DMS53 (cell line): Measurements from ENCODE around the gene SMS.

Experiments
- DNase-seq: peaks from one replicate; lab custom pipeline; 2025; lab: John Stamatoyannopoulos, UW

The SMS gene

DNA sequence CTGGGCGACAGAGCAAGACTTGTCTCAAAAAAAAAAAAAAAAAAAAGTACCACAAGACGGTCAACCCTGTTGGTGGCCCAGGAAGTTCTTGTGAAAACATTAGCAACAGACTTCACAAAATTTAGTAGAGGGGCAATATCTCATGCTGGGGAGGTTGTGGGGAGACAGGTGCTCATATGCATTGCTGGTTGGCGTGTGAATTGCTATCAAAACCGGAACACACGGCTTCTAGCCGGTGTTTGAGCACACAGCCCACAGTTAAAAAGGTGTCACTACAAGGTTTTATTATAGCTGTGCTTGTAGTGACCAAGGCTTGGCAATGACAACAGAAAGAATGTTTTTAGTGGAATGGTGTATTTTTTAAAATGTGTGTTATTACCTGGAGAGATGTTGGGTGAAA lies 41.8 kb downstream of the SMS start:
- no peak for DNase-seq

DNA sequence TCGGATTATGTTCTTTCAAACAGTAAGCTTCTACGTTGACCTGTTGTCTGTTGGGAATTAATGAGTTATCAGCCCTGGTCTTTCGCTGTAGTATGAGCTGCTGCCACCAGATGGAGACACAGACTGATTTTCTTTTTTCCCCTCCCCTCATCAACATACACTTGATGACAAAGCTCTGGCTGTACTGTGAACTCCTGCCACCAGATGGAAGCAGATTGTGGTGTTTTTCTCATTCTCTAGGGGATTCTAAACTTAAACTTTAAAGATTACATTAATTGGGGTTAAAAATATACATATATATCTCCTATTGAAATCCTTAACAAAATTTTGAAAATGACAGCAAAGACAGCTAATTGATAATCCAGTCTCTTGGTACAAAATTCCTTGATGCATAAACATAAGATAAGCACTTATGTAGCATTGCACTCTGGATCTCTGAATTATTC lies 44.8 kb downstream of the SMS start:
- peak; percentile 77 for DNase-seq

DNA sequence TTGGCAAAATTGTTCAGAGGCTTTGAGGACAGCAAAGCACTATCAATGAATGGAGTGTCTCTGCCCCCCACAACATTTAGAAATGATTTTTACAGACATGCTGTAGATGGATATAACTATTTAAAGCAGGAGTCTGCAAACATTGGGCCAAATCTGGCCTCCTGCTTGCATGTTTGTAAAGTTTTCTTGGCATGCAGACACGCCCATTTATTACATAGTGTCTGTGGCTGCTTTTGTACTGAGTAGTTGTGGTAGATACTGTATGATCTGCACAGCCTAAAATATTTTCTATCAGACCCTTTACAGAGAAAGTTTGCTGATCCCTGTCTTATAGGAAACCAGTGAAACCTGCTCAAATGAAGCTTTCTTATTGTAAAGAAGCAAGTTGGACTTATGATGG lies 46.1 kb downstream of the SMS start:
- DNase-seq = no peak

DNA sequence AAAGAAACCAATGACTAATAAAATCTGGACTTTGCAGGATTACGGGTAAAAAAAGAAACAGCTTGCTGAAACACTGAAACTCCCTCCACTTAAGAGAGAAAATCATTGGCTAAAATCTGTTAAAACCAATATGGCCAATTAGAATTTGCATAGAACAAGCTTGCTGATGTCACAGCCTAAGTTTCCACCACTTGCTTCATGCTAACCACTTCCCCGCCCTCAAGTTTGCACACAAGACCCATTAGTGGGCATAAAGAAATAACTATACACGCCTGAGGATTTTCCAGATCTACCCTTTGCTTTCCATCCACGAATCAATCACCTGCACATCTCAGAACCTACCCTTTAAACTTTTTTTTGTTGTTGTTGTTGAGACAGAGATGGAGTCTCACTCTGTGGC lies 48.9 kb downstream of the SMS start:
- DNase-seq = no peak

DNA sequence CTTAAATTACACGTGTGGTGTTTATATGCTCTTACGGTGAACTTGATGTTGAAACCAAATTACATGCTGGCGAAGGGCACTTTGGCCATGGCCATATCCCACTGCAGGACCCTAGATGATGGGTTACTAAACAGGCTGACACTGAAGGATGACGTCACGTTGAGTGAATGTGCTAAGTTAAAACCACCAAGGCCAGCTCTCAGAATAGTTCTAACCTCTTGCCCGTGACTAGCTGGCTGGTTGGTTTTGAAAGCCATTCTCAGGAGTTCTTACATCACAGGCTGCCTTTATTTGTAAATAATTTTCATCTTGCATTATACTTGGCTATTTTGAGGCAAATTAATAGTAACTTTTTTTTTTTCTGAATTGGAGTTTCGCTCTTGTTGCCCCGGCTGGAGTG lies 50.3 kb downstream of the SMS start:
- no peak for DNase-seq

DNA sequence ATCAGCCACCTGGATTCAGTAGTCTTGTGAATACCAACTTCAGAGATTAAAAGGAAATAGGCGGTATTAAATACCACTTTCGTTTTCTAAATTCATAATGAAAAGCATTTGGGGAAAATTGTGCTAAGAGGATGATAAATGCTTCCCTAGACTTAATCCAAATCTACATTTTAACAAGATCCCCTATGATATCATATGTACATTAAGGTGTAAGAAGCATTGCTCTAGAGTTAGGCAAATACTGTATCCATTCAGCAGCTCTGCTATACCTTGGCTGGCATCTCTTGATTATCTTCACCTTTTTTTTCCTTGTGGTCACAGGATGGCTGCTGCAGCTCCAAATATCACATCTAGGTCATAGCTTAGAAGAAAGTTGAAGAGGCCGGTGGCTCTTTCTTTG lies 51.0 kb downstream of the SMS start:
- no peak for DNase-seq

DNA sequence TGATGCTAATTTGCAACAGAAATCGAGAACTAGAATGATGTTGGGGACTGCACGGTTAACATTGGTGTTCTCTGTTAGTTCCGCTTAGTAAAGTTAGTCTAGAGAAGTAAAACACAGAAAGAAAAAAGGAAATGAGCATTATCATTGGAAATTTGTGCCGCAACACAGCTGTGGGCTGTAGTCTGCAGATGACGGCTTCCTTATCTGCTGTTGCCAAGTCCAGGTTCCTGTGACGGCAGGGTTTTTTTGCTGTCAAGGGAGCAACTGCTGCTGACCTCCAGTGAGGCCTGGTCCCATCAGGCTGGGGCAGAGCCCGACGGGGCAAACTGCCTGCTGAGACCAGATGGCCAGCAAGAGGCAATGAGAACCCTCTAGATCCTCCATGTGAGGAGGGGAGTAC lies 52.8 kb downstream of the SMS start:
- DNase-seq = no peak

DNA sequence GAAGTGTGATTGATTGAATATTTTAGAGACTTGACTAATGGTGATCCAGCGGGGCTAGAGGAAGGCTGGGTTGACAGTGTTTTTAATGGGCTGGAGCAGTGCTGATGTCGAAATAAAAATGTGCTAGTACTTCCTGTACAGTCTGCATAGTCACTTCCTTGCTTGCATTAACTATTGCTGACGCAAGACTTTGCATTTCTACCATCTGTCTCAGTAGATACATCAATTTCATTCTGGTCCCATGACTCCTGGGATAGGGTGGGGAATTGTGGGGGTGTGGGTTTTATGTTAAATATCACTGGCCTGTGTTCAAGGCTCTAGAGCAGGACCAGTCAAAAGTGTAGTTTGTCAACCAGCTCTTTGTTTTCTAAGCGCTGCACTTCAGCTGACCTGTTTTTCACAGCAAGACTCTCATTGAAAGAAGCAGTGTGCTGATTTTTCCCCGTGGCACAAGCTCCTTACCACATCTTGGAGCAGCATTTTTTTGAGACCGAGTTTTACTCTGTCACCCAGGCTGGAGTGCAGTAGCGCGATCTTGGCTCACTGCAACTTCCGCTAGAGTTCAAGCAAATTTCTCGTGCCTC lies 56.5 kb downstream of the SMS start:
- no peak for DNase-seq

DNA sequence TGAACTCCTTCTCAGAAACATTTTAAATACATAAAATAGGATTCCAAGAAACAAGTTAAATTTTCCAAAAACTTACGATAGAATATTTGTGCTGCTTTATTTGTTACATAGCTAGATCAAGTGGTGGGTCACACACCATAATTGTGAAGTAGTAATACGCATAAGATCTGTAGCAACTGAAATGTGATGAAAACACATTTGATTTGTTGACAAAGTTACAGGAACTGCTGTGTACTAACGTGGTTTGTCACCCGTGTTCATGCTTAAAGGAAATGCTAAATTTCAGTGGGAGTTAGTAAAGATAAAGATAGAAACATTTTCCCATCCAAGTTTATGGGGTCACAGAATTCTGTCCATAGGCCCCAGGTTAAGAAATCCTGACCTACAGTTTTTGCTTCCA lies 57.5 kb downstream of the SMS start:
- DNase-seq = no peak

DNA sequence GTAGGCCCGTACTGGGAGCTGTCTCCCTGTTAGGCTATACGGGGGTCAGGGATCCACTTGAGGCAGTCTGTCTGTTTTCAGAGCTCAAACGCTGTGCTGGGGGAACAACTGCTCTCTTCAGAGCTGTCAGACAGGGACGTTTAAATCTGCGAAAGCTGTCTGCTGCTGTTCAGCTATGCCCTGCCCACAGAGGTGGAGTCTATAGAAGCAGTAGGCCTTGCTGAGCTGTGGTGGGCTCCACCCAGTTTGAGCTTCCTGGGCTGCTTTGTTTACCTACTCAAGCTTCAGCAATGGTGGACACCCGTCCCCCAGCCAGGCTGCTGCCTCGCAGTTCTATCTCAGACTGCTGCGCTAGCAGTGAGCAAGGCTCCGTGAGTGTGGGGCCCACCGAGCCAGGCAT lies 64.4 kb downstream of the SMS start:
- DNase-seq = no peak

DNA sequence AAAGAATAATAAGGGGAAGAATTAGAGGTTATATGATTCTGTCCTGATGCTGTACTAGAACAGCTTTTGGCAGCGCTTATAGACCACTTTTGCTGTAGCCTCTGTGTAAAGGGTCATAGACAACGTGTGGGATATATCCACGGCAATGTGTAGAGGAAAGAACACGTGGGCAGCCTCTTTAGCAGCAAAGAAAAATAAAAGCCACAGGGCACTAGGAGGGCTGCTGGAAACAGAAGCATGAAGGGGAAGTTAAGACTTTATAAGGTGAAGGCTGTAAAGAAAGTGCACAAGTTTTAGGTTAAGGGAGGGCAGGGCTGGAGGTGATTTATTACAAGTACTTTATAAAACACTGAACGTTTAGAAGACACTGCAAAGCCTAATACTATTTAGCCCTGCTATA lies 71.5 kb downstream of the SMS start:
- no peak for DNase-seq

DNA sequence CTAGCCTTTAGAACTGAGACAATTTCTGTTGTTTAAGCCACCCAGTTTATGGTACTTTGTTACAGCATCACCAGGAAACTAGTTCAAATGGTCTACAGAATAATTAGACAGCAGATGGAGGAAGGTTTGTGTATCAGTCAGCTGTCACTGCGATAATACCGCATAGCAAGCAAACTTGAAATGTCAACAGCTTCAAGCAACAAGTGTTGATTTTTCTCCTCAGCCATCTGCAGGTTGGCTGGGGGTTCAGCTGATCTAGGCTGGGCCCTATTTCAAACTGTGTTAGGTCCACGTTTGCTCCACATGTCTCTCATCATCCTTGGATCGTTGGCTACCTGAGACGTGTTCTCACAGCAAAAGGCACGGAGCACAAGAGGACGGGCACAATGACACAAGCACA lies 72.4 kb downstream of the SMS start:
- peak; percentile 56 for DNase-seq

DNA sequence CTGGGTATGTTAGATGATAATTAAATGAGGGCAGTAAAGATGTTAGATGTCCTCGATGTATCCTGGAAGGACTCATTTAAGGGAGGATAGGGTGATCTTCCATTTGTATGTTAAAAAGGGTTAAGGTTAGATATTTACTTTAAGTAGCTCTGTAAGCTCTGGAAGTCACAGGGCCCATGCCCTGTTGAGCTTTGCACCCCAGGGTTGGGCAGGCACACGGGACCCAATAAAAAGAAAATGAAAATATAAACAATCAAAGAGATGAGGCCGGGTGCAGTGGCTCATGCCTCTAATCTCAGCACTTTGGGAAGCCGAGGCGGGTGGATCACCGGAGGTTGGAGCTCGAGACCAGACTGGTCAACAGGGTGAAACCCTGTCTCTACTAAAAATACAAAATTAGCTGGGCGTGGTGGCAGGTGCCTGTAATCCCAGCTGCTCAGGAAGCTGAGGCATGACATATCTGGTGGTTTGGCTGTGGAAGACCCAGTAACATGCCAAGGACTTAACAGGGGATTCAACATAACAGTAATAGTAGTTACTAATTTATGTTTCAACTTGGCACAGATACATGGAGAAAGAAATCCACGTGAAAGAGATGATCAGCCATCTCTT lies 74.7 kb downstream of the SMS start:
- DNase-seq = no peak

DNA sequence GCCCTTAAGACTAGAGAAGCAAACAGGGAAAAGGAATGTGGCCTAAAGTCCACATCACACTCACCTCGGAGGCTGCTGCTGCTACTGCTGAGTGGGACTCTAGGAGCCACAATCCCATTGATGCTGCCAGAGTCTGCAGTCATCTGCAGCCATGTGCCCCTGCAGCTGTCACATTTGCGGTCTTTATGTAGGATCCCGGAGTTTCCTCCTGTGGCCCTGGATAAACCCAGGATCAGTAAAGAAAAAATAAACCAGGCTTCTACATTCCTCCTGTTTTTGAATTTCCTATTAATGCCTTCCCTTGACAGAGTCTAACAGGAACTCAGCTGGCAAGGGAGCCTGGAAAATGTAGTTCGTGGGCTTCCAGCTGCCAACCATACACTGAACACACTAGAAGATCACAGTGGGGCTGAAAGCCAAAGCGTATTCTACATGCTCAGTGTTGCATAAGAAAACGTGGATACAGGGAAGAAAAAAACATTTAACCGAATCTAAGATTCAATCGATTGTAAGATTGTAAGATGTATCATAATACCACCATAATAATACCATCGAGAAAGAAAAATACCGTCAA lies 81.3 kb downstream of the SMS start:
- DNase-seq = no peak

DNA sequence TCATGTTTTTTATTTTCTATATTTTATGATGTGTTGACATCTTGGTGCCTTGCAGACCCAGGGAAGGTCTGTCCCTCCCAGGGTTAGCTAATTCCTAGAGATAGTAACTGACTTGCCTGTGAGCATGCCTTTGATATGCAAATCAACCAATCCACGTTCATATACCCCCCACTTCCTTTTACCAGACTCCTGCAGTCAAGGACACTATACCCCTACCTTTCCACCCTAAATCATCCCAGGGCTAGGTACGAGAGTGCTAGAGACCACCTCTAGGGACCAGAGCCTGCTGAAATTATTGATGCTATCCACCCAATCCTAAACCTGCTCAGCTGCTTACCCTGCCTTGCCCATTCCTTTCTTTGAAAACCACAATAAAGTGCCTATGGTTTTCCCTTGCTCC lies 84.1 kb downstream of the SMS start:
- no peak for DNase-seq

DNA sequence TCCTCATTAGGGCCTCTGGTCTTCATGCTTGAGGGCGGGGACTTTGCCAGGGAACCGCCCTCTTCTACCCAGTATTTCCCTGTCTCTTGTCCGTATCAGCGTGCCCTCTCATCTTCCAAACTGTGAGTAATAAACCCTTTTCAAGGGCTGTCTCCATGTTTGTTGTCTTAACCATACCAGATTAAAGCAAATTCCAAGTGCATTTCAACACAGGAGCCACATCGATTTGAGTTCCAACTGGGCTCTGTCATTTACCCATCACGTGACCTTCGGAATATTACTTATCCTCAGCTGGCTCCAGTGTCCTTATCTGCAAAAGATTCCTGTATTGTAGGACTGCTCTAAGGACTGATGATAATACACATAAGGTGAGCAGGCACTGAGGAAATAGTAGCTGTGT lies 85.2 kb downstream of the SMS start:
- DNase-seq = no peak

DNA sequence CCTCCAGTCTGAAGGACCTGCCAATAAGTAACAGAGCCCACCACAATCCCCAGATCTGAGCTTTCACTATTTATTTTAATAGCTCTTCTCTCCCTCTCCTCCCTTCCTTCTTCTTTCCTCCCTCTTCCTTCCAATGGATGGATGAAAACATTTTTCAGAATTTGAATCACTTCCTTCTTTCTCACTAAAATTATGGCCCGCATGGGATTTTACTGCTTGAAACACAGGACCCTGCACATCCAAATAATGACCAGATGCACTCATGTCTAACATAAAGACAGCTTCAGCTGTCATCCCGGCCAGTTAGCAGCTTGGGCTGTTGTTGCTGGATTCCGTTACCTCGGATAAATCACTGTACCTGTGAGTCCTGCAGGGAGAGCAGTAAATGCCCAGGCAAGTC lies 86.2 kb downstream of the SMS start:
- no peak for DNase-seq

DNA sequence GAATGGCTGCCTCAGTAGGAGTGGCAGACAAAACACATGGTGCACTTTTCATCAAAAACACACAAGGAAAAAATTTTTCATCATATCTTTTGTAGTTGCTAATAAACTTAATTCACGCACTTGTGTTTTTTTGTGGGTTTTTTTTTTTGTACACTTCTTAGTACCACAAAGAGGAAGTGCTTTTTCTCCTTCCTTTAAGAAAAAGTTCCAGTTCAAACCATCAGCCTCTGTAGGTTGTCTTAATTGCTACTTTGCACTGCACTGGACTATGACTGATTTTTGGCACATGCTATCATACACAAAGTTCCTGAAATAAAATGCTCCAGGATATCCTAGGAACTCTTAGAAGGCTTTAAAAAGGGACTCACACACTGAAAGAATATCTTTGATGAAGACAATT lies 91.6 kb downstream of the SMS start, which contains the start of gene PHEX:
Gene PHEX (plus strand): TSS at position 242 of the 400 bp plus-strand sequence. CDS start 681 bp downstream, outside the sequence.
- no peak for DNase-seq

DNA sequence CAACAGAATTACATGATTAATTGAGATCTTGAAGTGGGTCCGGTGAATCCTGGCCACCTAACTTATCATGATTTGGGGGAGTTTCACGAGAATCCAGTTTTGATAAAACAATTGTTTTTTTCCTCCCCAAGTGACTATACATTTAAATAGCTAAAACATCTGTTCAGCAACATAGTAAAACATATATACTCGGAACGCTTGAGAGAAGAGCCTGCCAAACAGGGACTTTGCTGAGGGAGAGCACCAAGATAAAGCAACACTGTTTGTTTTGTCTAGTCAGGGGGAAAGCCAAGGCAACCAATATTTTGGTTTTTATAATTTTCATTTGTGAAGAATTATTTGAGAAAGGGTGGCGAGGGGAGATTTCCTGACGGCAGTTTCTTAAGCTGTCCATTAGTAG lies 92.0 kb downstream of the SMS start:
- no peak for DNase-seq

DNA sequence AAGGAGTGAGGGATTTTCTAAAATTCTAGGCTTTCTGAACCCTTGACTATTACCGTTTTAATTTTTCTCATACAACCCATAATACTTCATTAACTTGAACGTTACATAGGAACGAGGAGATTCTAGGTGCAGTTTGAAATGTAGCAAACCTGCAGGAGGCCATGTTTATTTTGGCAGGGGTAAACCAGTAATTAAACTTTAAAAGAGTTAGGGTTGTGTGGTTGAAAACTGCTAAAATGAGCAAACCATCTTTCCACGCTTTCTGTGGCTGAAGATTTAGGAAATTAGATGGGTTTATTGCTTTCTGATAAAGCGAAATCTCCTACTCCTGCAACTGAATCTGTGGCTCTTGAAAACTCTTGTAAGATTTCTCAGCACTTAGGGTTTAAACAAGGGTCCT lies 93.3 kb downstream of the SMS start:
- DNase-seq = no peak

DNA sequence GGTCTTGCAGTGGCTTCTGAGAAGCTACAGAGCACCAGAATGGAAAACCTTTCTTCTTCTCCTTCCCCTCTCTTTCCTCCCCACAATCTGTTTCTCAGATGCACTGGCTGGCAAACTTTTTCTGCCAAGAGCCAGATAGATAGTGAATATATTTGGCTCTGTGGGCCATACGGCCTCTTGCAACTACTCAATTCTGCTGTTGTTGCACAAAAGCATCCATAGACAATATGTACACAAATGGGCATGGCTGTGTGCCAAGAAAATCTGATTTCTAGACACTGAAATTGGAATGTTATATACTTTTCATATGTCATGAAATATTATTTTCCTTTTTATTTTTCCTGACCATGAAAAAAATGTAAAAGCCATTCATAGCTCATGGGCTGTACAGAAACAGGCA lies 94.7 kb downstream of the SMS start:
- no peak for DNase-seq

DNA sequence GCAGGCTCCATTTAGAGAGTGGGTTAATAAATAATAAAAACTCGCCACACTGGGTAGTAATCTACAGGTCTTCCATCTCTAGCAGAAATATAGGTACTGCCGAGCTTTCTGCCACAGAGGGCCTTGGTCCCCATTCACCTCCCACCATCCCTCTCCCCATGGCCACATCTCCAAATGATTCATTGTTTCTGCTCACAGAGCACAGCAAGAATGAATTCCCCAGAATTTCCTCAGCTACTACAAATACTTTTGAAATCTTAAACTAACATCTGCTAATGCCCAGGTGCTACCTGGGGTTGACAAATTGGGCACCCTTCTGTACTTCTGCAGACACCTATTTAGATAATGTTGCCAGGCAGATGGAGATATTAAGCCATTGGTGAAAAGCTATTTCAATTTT lies 96.7 kb downstream of the SMS start:
- no peak for DNase-seq

DNA sequence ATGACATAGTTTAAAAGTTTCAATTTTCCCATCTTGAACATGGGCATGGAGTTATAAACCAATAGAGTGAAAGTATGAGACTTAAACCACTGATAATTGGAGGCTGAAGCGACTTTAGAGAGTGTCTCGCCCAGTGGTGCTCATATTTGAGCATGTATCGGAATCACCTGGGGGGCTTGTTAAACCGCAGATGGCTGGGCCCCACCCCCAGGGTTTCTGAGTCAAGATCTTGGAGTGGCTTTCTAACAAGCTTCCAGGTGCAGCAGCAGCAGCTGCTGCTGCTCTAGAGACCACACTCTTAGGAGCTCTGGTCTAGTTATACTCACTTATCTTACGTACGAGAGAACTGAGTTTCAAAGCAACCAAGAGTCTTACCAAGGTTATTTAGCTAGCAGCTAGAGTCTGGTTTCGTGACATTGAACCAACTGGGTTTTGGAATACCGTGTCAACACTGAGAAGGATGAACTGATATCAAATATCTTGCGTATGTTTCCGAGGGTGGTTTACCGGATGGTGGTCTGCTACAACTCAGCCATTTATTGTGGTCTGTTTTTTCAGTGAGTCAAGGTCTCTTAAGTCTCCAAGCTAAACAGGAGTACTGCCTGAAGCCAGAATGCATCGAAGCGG lies 97.5 kb downstream of the SMS start:
- no peak for DNase-seq

DNA sequence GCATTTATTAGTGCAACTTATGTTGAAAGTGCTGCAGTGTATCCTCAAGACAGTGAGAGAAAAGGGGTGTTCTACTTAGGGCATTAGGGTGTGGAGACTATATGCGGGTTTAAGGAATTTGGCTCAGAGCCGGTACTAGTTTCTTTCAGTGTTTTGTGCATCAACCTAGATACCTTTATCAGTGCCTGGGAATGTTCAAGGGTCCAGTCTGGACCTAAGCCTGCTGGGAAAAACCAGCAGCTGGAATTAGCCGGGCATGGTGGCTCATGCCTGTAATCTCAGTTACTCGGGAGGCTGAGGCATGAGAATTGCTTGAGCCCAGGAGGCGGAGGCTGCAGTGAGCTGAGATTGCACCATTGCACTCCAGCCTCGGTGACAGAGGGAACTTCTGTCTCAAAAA lies 99.0 kb downstream of the SMS start:
- no peak for DNase-seq
